K562 (cell line): ENCODE measurements around the gene SLC8A1. TPM values are rescaled to one million over a fixed set of nuclear protein-coding genes. Genes with fewer than 3 reads are reported as not detected.

Experiments
- ATAC-seq: fragments of 200-7000 bp; cut with Tn5 transposase; 3 replicates; pipeline ENCODE4 v1.9.1; 2020; ENCODE audit warnings: moderate library complexity
- BruUV-seq: library from RNA; stranded (reverse); fragments of 400-500 nt; replicated peaks from 2 replicates; lab custom pipeline; 2021; lab: Mats Ljungman, UMichigan
- CTCF ChIA-PET: fragments of 300-600 bp; formaldehyde crosslinking; extraction: SDS; loops from one replicate; lab custom pipeline; 2021; ENCODE audit warnings: low intra/inter-chr PET ratio; lab: Yijun Ruan, JAX
- POLR2A ChIA-PET: fragments of 300-600, 350-650 bp; sonication (Branson Sonifier 250); formaldehyde crosslinking; extraction: SDS; loops from one replicate; lab custom pipeline; 2021; ENCODE audit warnings: antibody characterized with exemption, inconsistent platforms; lab: Yijun Ruan, JAX
- DNase-seq, 4 experiments: peaks; one replicate each; pipeline versions ENCODE4 v3.0.0 to v3.0.0-alpha.2; 2011 to 2018; ENCODE audit warnings: low spot score in 3 of 4, mixed read lengths in 3 of 4; ENCODE audit errors: extremely low read depth in 1 of 4
- FAIRE-seq: peaks from 2 replicates; lab custom pipeline; 2011; peaks lifted over from hg19 to GRCh38; lab: Jason Lieb, UNC
- H2AFZ ChIP-seq: 2 replicates; pipeline ENCODE4 v1.6.0; 2011; ENCODE audit warnings: low read depth, low read length, control low read depth, inconsistent platforms
- H3K27ac ChIP-seq: fragments of 200-600 bp; 3 replicates; pipeline ENCODE4 v1.8.0; 2011; ENCODE audit warnings: low read depth, mild to moderate bottlenecking, control low read depth, inconsistent platforms, low read length, moderate library complexity, mixed read lengths; ENCODE audit errors: extremely low read depth
- H3K27me3 ChIP-seq, 2 experiments: fragments of 300-600 bp in 1 of 2; 2 replicates in 1 of 2; 3 replicates in 1 of 2; pipeline versions ENCODE4 v1.6.0 to v1.8.0; 2011; ENCODE audit warnings: inconsistent platforms in 2 of 2, low read length in 2 of 2, mild to moderate bottlenecking in 1 of 2, mixed read lengths in 1 of 2, moderate library complexity in 1 of 2; ENCODE audit not compliant: control insufficient read depth in 2 of 2, insufficient read depth in 2 of 2
- H3K36me3 ChIP-seq: fragments of 300-600 bp; 3 replicates; pipeline ENCODE4 v1.8.0; 2011; ENCODE audit warnings: mild to moderate bottlenecking, low read length, inconsistent platforms; ENCODE audit not compliant: control insufficient read depth, insufficient read depth
- H3K4me1 ChIP-seq, 2 experiments: fragments of 200-600 bp in 1 of 2; replicated peaks in 1 of 2; 2 replicates in 1 of 2; 3 replicates in 1 of 2; pipeline versions ENCODE4 v1.5.1 to v1.8.0; 2011; ENCODE audit warnings: inconsistent platforms in 2 of 2, low read length in 2 of 2, mild to moderate bottlenecking in 1 of 2, mixed read lengths in 1 of 2, moderate library complexity in 1 of 2; ENCODE audit not compliant: control insufficient read depth in 2 of 2, insufficient read depth in 2 of 2
- H3K4me2 ChIP-seq: 2 replicates; pipeline ENCODE4 v1.6.1; 2011; ENCODE audit warnings: low read length, control low read depth, inconsistent platforms, mixed read lengths; ENCODE audit not compliant: insufficient read depth
- H3K4me3 ChIP-seq: fragments of 200-600 bp; sonication (generic), shearing (Covaris generic); 2 replicates; pipeline ENCODE4 v1.5.1; 2016; ENCODE audit warnings: control low read depth, inconsistent platforms
- H3K79me2 ChIP-seq: fragments of 200-600 bp; 3 replicates; pipeline ENCODE4 v1.8.0; 2011; ENCODE audit warnings: low read length, inconsistent platforms; ENCODE audit not compliant: control insufficient read depth, insufficient read depth
- H3K9ac ChIP-seq, 2 experiments: 2 replicates each; pipeline versions ENCODE4 v1.6.0 to v1.6.1; 2011; ENCODE audit warnings: low read depth in 2 of 2, low read length in 2 of 2, control low read depth in 1 of 2, inconsistent platforms in 1 of 2, mild to moderate bottlenecking in 1 of 2, mixed read lengths in 1 of 2; ENCODE audit not compliant: insufficient read depth in 1 of 2
- H3K9me1 ChIP-seq: one replicate; pipeline ENCODE4 v1.6.0; 2011; ENCODE audit warnings: inconsistent platforms, mild to moderate bottlenecking, low read length, moderate library complexity; ENCODE audit not compliant: control insufficient read depth, insufficient read depth
- H3K9me3 ChIP-seq: replicated peaks from 2 replicates; pipeline ENCODE4 v1.5.1; 2011; ENCODE audit warnings: low read depth, low read length, inconsistent platforms; ENCODE audit not compliant: control insufficient read depth, insufficient read depth
- H4K20me1 ChIP-seq: replicated peaks from 2 replicates; pipeline ENCODE4 v1.6.1; 2011; ENCODE audit warnings: low read length, inconsistent platforms, mixed read lengths; ENCODE audit not compliant: control insufficient read depth, insufficient read depth
- ID3 ChIP-seq, 2 experiments: fragments of 250-450 bp in 1 of 2; fragments of 450-650 bp in 1 of 2; sonication (Bioruptor Pico) in 1 of 2; IDR thresholded peaks; 2 replicates each; pipeline versions ENCODE4 v1.6.1 to v1.8.0; 2016 to 2021; ENCODE audit warnings: mild to moderate bottlenecking in 2 of 2, moderate library complexity in 2 of 2, missing compliant biosample characterization in 1 of 2, missing genetic modification characterization in 1 of 2
- KAT8 ChIP-seq: fragments of 450-650 bp; IDR thresholded peaks from 2 replicates; pipeline ENCODE4 v1.6.1; 2016; ENCODE audit warnings: low read depth, mild to moderate bottlenecking
- ZNF316 ChIP-seq: fragments of 450-650 bp; IDR thresholded peaks from 2 replicates; pipeline ENCODE4 v1.6.1; 2016
- ZNF407 ChIP-seq: fragments of 450-650 bp; IDR thresholded peaks from 2 replicates; pipeline ENCODE4 v1.6.1; 2016; ENCODE audit warnings: low read depth
- WGBS: fragments of 100-300 bp; shearing (Covaris generic); methylation state at CpG from one replicate; pipeline ENCODE4 v1.1.6; 2016; ENCODE audit warnings: low coverage, mixed read lengths; ENCODE audit not compliant: insufficient coverage; ENCODE audit errors: missing lambda C conversion rate; 5-methylcytosine and 5-hydroxymethylcytosine counted together
- in situ Hi-C: fragments of 300-500 bp; cut with MboI; formaldehyde crosslinking; loops from 4 replicates; pipeline ENCODE4 v1.15.0; 2018; ENCODE audit warnings: inconsistent platforms, mixed read lengths
- intact Hi-C: fragments of 100-400 bp; cut with micrococcal nuclease; formaldehyde crosslinking; loops from 2 replicates; pipeline ENCODE4 v1.14.2; 2022
- polyA plus RNA-seq, 8 experiments: library from polyadenylated mRNA; depleted of rRNA in 4 of 8; stranded (reverse) in 5 of 8; unstranded in 3 of 8; fragments of >200 nt; fragmentation: Nextera tagmentation in 2 of 8; fragmentation: Illumina TruSeq in 1 of 8; extraction: Ambion mirVana in 2 of 8; extraction: Trizol in 1 of 8; gene quantifications; 2 replicates each; pipeline versions ENCODE4 v1.2.1 to v1.2.3, GENCODE V29; 2011 to 2014; ENCODE audit warnings: inconsistent platforms in 1 of 8, missing spikeins in 1 of 8
- total RNA-seq, 7 experiments: library from RNA; depleted of rRNA in 6 of 7; stranded (reverse); fragments of >200 nt in 6 of 7; fragmentation: Illumina TruSeq in 2 of 7; extraction: Trizol in 2 of 7; gene quantifications; 2 replicates each; pipeline versions ENCODE4 v1.2.1 to v1.2.3, GENCODE V29; 2011 to 2021; ENCODE audit warnings: low replicate concordance in 1 of 7
- TF ChIP-seq, protein P1 (sequence below): fragments of 250-450 bp; sonication (Bioruptor Pico); IDR thresholded peaks from 2 replicates; pipeline ENCODE4 v1.8.0; 2021; ENCODE audit warnings: moderate library complexity, mild to moderate bottlenecking, inconsistent platforms

SLC8A1 gene
- total and polyA plus RNA-seq, 9 of the 15 experiments (the other 6 are each of a cell fraction or from before 2014, with no cell fraction given): not detected

DNA sequence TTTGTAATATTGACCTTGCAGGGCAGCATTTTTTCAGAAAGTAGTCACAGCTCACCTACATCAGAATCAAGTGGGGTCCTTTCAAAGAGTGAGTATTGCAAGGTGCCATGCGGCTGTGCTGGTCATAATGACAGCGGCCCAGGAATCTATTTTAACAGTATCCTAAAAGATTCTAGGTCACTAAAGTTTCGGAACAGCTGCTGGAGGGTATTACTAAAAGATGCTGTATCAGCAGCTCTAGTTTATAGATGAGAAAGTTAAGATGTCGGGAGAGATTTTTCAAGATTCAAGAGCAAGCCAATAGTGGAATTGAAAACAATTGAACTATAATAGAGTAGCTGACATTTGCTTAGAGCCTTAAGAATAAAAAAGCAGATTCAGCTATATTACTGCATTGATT lies 336.0 kb downstream of the SLC8A1 start:
- in situ Hi-C loops: no loop called here
- DNase-seq: no peak

DNA sequence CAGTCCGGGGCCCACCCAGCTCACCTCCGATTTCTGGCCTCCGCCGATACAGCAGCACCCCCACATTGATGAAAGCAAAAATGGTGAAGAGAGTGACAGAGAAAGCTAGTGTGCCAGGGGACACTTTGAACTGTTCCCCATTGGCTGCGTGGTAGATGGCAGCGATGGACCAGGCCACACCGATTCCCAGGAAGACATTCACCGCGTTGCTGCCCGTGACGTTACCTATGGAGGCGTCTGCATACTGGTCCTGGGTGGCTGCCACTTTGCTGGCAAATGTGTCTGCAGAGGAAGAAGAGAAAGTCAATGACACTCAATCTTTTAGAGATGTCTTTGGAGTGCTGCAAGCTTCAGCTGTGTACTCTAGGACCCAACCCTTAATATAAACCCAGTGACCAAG lies 336.5 kb downstream of the SLC8A1 start:
- ATAC-seq (no peak), FAIRE-seq (no peak), DNase-seq (no peak)
- Histone ChIP-seq H3K79me2 (no peaks in the 10 kb centered on the region), H3K27ac (no peak overlapping the region), H3K36me3 (no peaks in the 10 kb centered on the region), H3K4me1 (no peaks in the 10 kb centered on the region), H4K20me1 (no peaks in the 10 kb centered on the region), H3K9me3 (no peaks in the 10 kb centered on the region), H3K4me2 (no peak overlapping the region), H2AFZ (no peak overlapping the region), H3K9ac (no peak overlapping the region), H3K9me1 (no peaks in the 10 kb centered on the region), H3K4me3 (no peak overlapping the region), H3K27me3 (no peaks in the 10 kb centered on the region)
- ChIA-PET POLR2A (no interaction called here), CTCF (no interaction called here)
- WGBS: under 1% methylated on average over 12 of the region's 12 CpGs
- intact Hi-C loops (no loop called here), in situ Hi-C loops (no loop called here)
- no TSS peak for BruUV-seq
- TF ChIP-seq, protein P1, sequence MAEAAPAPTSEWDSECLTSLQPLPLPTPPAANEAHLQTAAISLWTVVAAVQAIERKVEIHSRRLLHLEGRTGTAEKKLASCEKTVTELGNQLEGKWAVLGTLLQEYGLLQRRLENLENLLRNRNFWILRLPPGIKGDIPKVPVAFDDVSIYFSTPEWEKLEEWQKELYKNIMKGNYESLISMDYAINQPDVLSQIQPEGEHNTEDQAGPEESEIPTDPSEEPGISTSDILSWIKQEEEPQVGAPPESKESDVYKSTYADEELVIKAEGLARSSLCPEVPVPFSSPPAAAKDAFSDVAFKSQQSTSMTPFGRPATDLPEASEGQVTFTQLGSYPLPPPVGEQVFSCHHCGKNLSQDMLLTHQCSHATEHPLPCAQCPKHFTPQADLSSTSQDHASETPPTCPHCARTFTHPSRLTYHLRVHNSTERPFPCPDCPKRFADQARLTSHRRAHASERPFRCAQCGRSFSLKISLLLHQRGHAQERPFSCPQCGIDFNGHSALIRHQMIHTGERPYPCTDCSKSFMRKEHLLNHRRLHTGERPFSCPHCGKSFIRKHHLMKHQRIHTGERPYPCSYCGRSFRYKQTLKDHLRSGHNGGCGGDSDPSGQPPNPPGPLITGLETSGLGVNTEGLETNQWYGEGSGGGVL (CRISPR knock-in tag): no peak
- TF ChIP-seq KAT8 (no peak), ZNF407 (no peak)

More for the DNA sequence above, 336.0 kb downstream of the SLC8A1 start:
- no peaks in the 10 kb centered on the region for H3K9me3 ChIP-seq
- H3K79me2 ChIP-seq: no peaks in the 10 kb centered on the region
- no peak overlapping the region for H3K4me3 ChIP-seq
- H2AFZ ChIP-seq: no peak overlapping the region
- no peak overlapping the region for H3K27ac ChIP-seq
- no TSS peak for BruUV-seq
- no peak for TF ChIP-seq ID3 (CRISPR knock-in tag; IDR thresholded peaks at IDR 0.05)
- TF ChIP-seq ID3 (tag; IDR thresholded peaks at IDR 0.05): no peak
- TF ChIP-seq ZNF316: peak; percentile 29; the same call in 1 of the 2 replicates
- H3K27me3 ChIP-seq: no peaks in the 10 kb centered on the region
- no peak overlapping the region for H3K9ac ChIP-seq
- CTCF ChIA-PET: no interaction called here
- H3K9me1 ChIP-seq: no peaks in the 10 kb centered on the region
- no peaks in the 10 kb centered on the region for H3K36me3 ChIP-seq
- no peaks in the 10 kb centered on the region for H4K20me1 ChIP-seq
- FAIRE-seq: no peak
- intact Hi-C loops: no loop called here
- no peak for ATAC-seq
- H3K4me1 ChIP-seq: no peaks in the 10 kb centered on the region
- POLR2A ChIA-PET: no interaction called here
- H3K4me2 ChIP-seq: no peak overlapping the region
- 0% methylated on average over 4 of the region's 4 CpGs for WGBS
